ENCODE data around the gene C19orf85.
A peak's percentile ranks its signal among the peaks of the same experiment; 100 is the strongest.

C19orf85 gene

DNA sequence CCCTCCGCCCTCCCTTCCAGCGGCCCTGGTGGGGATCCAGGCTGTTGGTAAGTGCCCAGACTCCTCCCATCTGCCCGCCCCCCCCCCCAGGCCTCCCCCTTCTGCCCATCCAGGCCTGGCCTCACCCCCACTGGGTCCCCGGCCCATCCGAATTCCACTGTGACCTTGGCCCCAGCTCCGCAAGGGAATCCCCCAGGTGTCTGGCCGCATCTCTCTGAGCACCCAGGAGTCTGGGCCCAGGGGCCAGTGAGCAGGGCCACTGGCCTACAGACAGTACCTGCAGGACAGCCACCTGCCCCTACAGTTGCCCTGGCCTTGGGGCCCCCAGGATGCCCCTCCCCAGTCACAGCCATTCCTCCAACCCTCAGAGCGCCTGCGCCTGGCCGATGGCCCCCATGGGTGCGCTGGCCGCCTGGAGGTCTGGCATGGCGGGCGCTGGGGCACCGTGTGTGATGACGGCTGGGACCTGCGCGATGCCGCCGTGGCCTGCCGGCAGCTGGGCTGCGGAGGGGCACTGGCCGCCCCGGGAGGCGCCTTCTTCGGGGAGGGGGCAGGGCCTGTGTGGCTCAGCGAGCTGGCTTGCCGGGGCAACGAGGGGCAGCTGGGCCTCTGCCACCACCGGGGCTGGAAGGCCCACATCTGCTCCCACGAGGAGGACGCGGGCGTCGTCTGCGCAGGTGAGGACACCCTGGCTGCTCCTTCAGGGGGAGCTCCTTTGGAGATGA, 24.6 kb upstream of the C19orf85 start:
- DNase-seq: no peak

DNA sequence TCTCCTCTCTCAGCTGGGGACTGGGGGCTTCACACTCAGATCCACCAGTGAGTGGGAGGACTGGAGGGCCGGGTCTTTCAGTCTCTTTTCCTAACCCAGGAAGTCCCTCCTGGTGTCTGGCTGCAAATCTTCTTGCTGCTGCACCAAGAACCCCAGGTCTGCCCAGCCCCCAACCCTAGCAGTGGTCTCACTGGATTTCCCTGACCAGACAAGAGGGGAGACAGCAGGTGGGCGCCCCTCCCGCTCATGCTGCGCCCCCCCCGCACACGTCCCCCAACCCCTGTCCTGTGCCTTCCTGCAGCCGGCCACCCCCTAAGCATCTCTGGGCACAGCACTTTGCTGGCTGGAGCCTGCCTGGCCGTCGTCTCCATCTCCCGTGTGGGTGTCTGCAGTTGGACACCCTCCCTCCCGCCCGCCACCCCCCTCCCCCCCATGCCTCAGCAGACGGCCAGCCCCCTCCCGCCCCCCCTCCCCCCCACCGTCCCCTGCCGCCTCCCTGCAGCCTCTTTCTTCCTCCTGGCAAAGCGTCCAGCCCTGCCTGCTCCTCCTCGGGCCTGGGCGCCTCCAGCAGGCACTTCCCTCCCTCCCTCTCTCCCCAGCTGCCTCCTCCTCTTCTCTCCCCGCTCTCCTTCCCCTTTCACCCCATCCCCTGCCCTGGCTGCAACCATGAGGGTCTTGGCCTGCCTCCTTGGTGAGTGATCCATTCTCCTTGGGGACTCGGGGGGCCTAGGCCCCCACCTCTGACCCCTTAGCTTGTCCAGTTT, 23.6 kb upstream of the C19orf85 start, which contains the start of gene SSC5D:
TSS of gene SSC5D (plus strand) at position 513 of the 764 bp plus-strand sequence. CDS start at position 667, 154 bp downstream.
- peak; percentile 14 for DNase-seq

DNA sequence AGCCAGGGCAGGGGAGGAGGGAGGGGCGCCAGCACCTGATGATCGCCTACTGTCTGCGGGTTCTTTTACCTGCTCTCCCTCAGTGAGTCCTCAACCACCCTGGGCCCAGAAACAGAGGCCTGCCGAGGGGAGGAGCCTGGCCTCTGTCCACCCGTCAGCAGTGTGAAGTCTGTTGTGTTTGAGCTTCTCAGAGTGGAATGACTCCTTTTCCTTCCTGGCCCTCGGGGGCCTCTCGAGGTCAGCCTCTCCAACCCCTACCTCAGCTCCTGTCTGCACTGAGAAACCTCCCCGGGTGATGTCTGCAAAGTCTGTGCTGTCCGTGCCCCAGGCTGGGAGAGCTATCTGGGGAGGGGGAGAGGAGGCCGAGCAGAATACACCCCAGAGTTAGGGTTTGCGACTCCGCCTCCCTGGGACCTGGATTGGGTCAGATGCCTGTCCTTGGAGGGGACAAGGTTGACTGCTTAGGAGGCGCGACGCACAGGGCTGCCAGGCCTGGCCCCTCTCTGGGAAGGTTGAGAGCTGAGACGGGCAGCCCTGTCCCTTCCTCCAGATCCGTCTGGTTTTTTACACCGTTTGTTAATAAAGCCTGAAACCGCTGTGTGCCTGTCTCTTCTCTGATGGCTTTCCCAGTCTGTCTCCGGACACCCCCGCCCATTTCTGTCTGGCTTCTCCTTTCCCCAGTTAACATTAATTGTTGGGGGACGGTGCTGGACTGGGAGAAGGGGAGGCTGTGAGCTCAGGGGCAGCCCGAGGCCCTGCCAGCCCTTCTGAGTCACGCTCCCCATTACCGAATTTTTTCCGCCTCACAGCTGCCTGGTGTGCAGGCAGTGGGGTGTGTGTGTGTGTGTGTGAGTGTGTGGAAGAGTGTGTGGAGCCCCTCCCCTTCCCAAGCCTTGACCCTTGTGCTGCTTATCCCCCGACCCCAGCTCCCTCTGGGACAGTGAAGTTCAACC, 22.7 kb upstream of the C19orf85 start:
- peak; percentile 61 for DNase-seq

DNA sequence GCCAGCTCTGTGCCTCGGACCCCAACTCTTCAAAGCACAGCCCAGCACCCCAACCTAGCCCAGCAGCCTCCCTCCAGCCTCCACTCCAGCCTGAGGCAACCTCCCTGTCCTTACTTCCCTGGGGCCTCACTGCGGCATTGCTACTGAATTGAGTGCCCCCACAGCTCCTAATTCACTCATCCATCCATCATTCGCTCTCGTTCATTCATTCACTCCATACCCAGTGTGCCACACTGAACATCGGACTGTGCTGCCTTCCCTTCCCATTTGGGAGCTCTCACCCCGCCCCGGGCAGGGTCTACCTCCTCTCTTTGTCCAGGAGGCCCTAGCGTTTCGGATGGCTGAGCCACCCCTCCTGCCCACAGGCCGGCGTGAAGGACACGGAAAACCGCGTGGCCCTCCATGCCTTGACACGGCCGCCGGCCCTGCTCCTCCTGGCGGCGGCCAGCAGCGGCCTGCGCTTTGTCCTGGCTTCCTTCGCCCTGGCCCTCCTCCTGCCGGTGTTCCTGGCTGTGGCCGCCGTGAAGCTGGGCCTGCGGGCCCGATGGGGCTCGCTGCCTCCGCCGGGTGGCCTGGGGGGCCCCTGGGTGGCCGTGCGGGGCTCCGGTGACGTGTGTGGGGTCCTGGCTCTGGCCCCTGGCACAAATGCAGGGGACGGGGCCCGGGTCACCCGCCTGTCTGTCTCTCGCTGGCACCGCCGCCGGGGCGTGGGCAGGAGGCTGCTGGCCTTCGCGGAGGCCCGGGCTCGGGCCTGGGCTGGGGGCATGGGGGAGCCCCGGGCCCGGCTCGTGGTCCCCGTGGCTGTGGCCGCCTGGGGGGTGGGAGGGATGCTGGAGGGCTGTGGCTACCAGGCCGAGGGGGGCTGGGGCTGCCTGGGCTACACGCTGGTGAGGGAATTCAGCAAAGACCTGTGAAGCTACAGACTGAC, 21.8 kb upstream of the C19orf85 start:
- DNase-seq: no peak

DNA sequence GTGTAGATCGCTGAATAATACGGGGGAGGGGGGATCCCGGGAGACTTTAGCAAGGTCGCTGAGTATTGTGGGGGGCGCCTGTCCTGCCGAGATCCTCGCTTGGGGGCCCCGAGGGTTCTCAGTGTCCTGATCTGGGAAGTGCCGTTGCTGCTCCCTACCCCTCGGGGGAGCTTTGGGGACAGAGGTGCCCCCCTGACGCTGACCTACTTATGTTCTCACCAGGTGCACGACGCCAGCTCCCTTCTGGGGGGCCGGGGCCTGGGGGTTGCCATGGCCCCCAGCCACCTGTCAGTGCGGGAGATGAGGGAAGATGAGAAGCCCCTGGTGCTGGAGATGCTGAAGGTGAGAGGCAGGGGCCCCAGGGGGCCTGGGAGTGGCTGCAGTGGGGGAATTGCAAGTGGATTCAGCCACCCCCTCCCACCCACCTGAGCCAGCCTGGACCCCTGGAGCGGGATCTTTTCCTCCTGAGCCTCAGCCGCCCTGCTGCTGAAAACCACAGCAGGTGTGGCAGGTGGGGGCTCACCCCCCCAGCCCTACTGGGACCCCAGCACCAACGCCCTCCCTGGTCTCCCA, 21.0 kb upstream of the C19orf85 start:
- DNase-seq: no peak

DNA sequence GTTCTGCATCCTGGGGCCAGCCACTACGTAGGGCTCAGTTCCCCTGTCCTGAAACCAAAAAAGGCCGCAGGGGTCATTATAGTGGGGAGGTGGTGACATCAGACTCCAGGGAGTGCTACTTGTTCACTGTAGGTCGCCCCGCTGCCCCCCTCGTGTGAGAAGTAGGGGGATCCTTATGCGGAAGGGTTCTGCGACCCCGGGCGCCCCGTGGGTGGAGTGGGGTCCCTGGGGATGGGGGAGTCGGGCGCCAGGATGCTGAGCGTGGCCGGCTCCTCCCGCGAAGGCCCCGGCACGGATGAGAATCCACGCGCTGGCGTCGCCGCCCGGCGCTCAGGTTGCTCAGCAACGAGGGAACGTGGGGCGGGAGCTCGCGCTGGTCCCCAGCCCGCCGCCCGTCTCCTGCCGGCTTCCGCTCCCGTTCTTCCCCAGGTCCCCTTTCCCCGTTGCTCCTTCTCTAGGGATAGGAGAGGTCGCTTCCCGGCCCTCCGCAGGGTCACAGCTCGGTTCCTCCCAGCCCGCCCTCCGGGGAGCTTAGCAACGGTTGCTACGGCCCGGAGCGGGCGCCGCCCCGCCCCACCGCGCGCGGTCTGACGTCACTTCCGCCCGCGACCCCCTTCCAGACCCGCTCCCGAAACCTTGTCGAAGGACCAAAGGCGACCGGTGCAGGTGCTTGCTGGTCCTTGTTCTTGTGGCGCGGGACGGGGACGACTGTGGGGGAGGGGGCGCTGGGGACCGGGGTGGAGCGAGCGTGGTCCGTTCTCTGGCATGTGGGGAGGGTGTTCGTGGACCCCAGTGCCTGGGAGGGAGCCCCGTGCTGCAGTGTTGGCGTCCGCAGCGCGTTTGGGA, 20.3 kb upstream of the C19orf85 start, which contains the start of gene NAT14:
TSS of gene NAT14 (plus strand) at position 596 of the 846 bp plus-strand sequence. CDS start 521 bp downstream, outside the sequence.
- peak; percentile 65 for DNase-seq

GRCh38 chr19:55483706-55484592, 19.4 kb upstream of the C19orf85 start:
- DNase-seq: no peak

GRCh38 chr19:55482967-55483705, 18.6 kb upstream of the C19orf85 start:
- no peak for DNase-seq

DNA sequence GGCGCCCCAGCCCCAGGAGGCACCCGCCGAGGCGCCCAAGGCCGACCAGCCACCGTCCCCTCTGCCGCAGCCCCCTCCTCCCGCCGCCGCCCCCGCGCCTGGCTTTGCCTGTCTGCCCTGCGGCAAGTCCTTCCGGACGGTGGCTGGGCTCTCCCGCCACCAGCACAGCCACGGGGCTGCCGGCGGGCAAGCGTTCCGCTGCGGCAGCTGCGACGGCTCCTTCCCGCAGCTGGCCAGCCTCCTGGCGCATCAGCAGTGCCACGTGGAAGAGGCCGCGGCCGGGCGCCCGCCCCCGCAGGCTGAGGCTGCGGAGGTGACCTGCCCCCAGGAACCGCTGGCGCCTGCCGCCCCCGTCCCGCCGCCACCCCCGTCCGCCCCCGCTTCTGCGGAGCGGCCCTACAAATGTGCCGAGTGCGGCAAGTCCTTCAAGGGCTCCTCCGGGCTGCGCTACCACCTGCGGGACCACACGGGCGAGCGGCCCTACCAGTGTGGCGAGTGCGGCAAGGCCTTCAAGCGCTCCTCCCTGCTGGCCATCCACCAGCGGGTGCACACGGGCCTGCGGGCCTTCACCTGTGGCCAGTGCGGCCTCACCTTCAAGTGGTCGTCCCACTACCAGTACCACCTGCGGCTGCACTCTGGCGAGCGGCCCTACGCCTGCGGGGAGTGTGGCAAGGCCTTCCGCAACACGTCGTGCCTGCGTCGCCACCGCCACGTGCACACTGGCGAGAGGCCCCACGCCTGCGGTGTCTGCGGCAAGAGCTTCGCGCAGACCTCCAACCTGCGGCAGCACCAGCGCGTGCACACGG, 17.8 kb upstream of the C19orf85 start:
- DNase-seq: no peak

GRCh38 chr19:55481794-55482155, 17.2 kb upstream of the C19orf85 start:
- no peak for DNase-seq

DNA sequence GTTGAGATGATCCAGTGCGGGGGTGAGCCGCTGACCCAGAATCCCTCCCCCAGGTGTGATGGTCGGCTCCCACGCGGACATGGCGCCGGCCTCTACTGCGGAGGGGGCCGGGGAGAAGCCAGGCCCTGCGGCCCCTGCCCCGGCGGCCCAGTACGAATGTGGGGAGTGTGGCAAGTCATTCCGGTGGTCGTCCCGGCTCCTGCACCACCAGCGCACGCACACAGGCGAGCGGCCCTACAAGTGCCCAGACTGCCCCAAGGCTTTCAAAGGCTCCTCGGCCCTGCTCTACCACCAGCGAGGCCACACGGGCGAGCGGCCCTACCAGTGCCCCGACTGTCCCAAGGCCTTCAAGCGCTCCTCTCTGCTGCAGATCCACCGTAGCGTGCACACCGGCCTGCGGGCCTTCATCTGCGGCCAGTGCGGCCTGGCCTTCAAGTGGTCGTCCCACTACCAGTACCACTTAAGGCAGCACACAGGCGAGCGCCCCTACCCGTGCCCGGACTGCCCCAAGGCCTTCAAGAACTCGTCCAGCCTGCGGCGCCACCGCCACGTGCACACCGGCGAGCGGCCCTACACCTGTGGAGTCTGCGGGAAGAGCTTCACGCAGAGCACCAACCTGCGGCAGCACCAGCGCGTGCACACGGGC, 16.7 kb upstream of the C19orf85 start:
- DNase-seq: no peak

- no peak for DNase-seq
These were observed 15.1 kb upstream of the C19orf85 start for GRCh38 chr19:55479451-55480230.

- DNase-seq: no peak
These were observed 14.5 kb upstream of the C19orf85 start for GRCh38 chr19:55479045-55479444.

- DNase-seq: no peak
These were observed 13.8 kb upstream of the C19orf85 start for GRCh38 chr19:55478364-55478763.

DNA sequence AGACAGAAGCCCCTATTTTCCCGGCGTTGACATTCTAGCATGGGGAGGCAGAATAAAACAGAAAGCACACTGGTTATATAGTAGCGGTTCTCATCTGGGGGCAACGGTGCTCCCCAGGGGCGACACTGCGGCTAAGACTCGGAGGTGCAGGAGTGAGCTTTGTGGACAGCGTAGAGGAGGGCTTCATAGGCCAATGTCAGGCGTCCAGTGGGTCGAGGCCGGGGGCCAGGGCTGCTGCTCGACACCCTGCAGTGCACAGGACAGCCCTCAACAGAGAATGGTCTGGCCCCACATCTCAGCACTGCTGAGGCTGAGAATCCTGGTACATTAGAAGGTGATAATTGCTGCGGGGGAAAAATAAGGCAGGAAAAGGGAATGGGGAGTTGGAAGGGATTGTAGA, 13.4 kb upstream of the C19orf85 start:
- DNase-seq: no peak

GRCh38 chr19:55476100-55476775, 11.7 kb upstream of the C19orf85 start, which contains the start of gene ZNF628:
ZNF628 (plus strand) TSS chr19:55476617; CDS start chr19:55479911, 3,294 bp downstream.
- peak; percentile 98 for DNase-seq

All from MV-4-11 (cell line).